Upper lobe of left lung (tissue), 6 donors: ENCODE measurements around the gene FBXO10. TPM values are rescaled to one million over a fixed set of nuclear protein-coding genes. Genes with fewer than 3 reads are reported as not detected.

Experiments
- ATAC-seq, 2 donors: fragments of 200-7000 bp; cut with Tn5 transposase; one replicate each; pipeline ENCODE4 v1.9.1; 2022; ENCODE audit warnings: mild to moderate bottlenecking in 2 of 2, moderate library complexity in 2 of 2; ENCODE audit not compliant: low FRiP score in 2 of 2
- DNase-seq, 2 donors: peaks; one replicate each; pipeline ENCODE4 v3.0.0-alpha.2; 2019 to 2020
- H3K27ac ChIP-seq, 4 donors: fragments of 200-600 bp; sonication (generic); one replicate each; pipeline ENCODE4 v1.5.1; 2016 to 2019
- H3K27me3 ChIP-seq, 4 donors: fragments of 200-600 bp; sonication (generic); one replicate each; pipeline ENCODE4 v1.5.1; 2017 to 2019
- H3K36me3 ChIP-seq, 4 donors: fragments of 200-600 bp; sonication (generic); one replicate each; pipeline ENCODE4 v1.5.1; 2016 to 2019
- H3K4me1 ChIP-seq, 4 donors: fragments of 200-600 bp; sonication (generic); one replicate each; pipeline ENCODE4 v1.5.1; 2018 to 2019
- H3K4me3 ChIP-seq, 4 donors: fragments of 200-600 bp; sonication (generic); one replicate each; pipeline ENCODE4 v1.5.1; 2017 to 2019; ENCODE audit warnings: mild to moderate bottlenecking in 2 of 4, moderate library complexity in 1 of 4
- H3K9me3 ChIP-seq, 4 donors: fragments of 200-600 bp; sonication (generic); one replicate each; pipeline ENCODE4 v1.5.1; 2018 to 2019
- EP300 ChIP-seq, 4 donors: sonication (generic); formaldehyde crosslinking; IDR thresholded peaks; one replicate each; pipeline ENCODE4 v1.5.1; 2017; ENCODE audit warnings: antibody characterized with exemption in 4 of 4, control low read depth in 2 of 4
- POLR2A ChIP-seq, 4 donors: fragments of 450-650 bp; IDR thresholded peaks; one replicate each; pipeline ENCODE4 v1.5.1; 2016 to 2017; ENCODE audit warnings: antibody characterized with exemption in 4 of 4, mild to moderate bottlenecking in 2 of 4
- POLR2AphosphoS5 ChIP-seq, 2 donors: sonication (generic); formaldehyde crosslinking; IDR thresholded peaks; one replicate each; pipeline ENCODE4 v1.5.1; 2017; ENCODE audit warnings: antibody characterized with exemption in 2 of 2
- WGBS, 2 donors: methylation state at CpG; one replicate each; pipeline ENCODE4 v1.1.5; 2017 to 2018; 5-methylcytosine and 5-hydroxymethylcytosine counted together
- total RNA-seq, 6 donors: library from RNA; depleted of rRNA in 4 of 6; stranded (reverse); fragments of >200 nt in 4 of 6; gene quantifications; one replicate each; pipeline versions ENCODE4 v1.1.0 to v1.2.1, GENCODE V29; 2016 to 2021
- TF ChIP-seq, protein P1 (sequence below), 6 experiments: fragments of 450-650 bp in 4 of 6; fragments of 200-600 bp in 2 of 6; sonication (generic) in 2 of 6; IDR thresholded peaks; one replicate each; pipeline ENCODE4 v1.5.1; 2016 to 2019; ENCODE audit warnings: antibody characterized with exemption in 6 of 6
- donor health status: DM: no; HTN: no; CAD: no; lungs with moderate emphysema.
- donor health status: DM: no; HTN: yes; CAD: no; lungs with severe emphysema.

Gene FBXO10
- total RNA-seq, 6 donors from 2014 or later, result 7.9 to 13.4 (median 8.7) TPM

DNA sequence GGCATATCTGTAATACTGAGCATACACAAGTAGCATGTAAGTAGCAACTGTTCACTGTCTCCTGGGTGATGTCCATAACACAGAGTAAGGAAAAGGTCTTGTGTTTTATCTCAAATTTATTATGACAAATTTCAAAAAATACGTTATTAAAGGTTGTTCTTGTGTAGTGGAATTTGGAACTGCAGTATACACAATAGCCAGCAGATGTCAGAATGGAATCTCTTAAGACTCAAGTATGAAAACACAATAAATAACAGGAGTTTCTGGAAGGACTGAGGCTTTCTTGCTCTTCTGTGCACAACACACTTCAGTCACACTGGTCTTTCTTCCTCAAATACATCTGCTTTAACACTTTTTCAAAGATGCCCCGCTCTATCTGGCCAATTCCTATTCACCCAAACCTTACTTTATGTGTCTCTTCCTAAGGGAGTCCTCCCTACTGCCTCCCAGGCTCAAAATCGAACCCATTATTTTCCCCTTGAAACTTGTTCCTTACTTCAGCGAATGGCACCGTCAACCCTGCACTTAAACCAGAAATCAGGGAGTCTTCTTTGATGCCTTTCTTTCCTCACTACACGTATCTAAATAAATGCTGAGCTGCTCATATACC is 6.5 kb upstream of the FBXO10 start:
- Histone ChIP-seq H3K4me1 (no peaks in the 10 kb centered on the region), H3K27me3 (no peaks in the 10 kb centered on the region), H3K36me3 (peaks cover 7 to 55% (median 23%) of the 10 kb centered on the region in 4 donors), H3K27ac (no peak overlapping the region), H3K9me3 (no peaks in the 10 kb centered on the region), H3K4me3 (no peak overlapping the region)
- peak in 1 of 2 donors; percentile 66 for ATAC-seq
- 74 to 84% methylated on average over 6 of the region's 6 CpGs for WGBS, 2 donors
- TF ChIP-seq, protein P1, sequence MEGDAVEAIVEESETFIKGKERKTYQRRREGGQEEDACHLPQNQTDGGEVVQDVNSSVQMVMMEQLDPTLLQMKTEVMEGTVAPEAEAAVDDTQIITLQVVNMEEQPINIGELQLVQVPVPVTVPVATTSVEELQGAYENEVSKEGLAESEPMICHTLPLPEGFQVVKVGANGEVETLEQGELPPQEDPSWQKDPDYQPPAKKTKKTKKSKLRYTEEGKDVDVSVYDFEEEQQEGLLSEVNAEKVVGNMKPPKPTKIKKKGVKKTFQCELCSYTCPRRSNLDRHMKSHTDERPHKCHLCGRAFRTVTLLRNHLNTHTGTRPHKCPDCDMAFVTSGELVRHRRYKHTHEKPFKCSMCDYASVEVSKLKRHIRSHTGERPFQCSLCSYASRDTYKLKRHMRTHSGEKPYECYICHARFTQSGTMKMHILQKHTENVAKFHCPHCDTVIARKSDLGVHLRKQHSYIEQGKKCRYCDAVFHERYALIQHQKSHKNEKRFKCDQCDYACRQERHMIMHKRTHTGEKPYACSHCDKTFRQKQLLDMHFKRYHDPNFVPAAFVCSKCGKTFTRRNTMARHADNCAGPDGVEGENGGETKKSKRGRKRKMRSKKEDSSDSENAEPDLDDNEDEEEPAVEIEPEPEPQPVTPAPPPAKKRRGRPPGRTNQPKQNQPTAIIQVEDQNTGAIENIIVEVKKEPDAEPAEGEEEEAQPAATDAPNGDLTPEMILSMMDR (IDR thresholded peaks at IDR 0.05), result peak; percentile 33 to 70 (median 56)
- TF ChIP-seq POLR2A (IDR thresholded peaks at IDR 0.05), result no peak
- DNase-seq, result no peak

DNA sequence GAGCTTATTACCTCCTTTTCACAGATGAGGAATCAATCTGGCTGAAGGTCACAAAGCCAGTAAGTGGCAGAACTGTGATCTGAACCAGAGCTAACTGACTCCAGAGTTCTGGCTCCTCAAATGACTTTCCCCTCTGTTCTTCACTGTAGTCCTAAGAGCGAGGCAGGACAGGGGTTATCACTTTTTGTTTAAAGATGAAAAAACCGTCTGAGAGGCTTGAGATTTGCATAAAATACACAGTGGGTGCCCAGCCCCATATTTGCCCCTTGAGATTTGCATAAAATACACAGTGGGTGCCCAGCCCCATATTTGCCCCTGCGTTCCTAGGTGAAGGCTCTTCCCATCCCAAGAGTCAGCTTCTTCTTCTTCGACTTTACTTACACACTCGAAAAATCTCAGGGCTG is 667 bp downstream of the FBXO10 start:
- DNase-seq (no peak), ATAC-seq (peak in 1 of 2 donors; percentile 29)
- no peaks in the 10 kb centered on the region for H3K27me3 ChIP-seq
- peak overlapping the region; percentile 74 to 90 (median 78) for H3K4me3 ChIP-seq
- H3K9me3 ChIP-seq, result no peaks in the 10 kb centered on the region
- H3K36me3 ChIP-seq, result no peaks in the 10 kb centered on the region
- TF ChIP-seq POLR2AphosphoS5 (IDR thresholded peaks at IDR 0.05) (no peak), EP300 (IDR thresholded peaks at IDR 0.05) (no peak), POLR2A (IDR thresholded peaks at IDR 0.05) (no peak)
- TF ChIP-seq, protein P1 (IDR thresholded peaks at IDR 0.05), result no peak
- H3K4me1 ChIP-seq, result peaks cover 2 to 26% (median 10%) of the 10 kb centered on the region in 4 donors
- H3K27ac ChIP-seq, result peak overlapping the region; percentile 61 to 86 (median 80)
- 7 to 9% methylated on average over 4 to 5 of the region's 5 CpGs for WGBS, 2 donors

DNA sequence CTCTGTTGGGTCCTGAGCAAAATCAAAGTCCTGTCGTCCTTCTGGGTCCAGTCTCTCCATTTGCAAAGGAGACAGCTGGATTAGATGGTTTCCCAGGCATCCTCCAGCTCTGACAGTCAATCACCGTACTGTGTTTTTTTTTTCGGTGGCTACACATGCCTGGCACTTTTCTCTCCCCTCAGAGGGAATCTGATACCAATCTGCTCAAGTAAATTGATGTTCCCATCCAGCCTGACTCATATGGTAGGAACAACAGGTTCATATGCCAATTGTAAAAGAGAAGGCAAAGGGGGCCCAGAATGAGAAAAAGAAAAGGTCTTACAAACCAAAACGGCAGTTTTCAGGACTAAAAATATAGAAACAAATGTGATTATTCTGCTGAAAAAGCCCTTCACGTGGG is 1.2 kb downstream of the FBXO10 start:
- TF ChIP-seq POLR2A (IDR thresholded peaks at IDR 0.05) (no peak), POLR2AphosphoS5 (IDR thresholded peaks at IDR 0.05) (no peak), EP300 (IDR thresholded peaks at IDR 0.05) (no peak)
- TF ChIP-seq, protein P1 (IDR thresholded peaks at IDR 0.05), result no peak
- H3K27ac ChIP-seq, result peak overlapping the region in 1 of 4 donors; percentile 86

DNA sequence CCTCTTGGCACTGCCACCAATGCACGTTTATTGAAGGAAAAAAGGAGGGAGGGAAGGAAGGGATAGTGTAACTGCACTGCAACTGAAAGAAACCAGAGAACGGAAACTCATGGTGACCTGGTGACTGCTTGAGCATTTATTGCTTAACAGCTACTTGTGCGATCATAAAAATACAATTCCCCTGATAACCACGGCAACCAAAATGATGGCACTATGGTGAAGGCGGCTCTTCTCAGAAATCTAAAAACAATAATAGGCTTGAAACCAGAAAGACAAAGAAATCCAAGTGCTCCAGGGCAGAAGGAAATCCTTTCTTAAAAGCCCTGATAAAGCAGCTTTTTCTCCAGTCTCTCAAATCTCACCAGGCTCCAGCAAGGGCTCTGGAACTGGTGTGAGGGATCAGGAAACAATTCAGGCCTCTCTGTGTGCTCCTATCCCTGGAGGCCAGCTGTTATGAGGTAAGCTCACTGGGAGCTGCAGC is 1.9 kb downstream of the FBXO10 start:
- Histone ChIP-seq H3K9me3 (no peaks in the 10 kb centered on the region), H3K27me3 (no peaks in the 10 kb centered on the region), H3K4me1 (peaks cover 2 to 26% (median 10%) of the 10 kb centered on the region in 4 donors), H3K27ac (no peak overlapping the region), H3K4me3 (no peak overlapping the region), H3K36me3 (no peaks in the 10 kb centered on the region)
- 53 to 75% methylated on average over 5 of the region's 5 CpGs for WGBS, 2 donors
- DNase-seq (no peak), ATAC-seq (no peak)
- TF ChIP-seq POLR2A (IDR thresholded peaks at IDR 0.05) (no peak), POLR2AphosphoS5 (IDR thresholded peaks at IDR 0.05) (no peak), EP300 (IDR thresholded peaks at IDR 0.05) (no peak)
- TF ChIP-seq, protein P1 (IDR thresholded peaks at IDR 0.05), result no peak

More for the DNA sequence above, 1.2 kb downstream of the FBXO10 start:
- Histone ChIP-seq H3K9me3 (no peaks in the 10 kb centered on the region), H3K4me3 (peak overlapping the region in 3 of 4 donors; percentile 78 to 90 (median 78)), H3K36me3 (no peaks in the 10 kb centered on the region), H3K4me1 (peaks cover 2 to 26% (median 10%) of the 10 kb centered on the region in 4 donors), H3K27me3 (no peaks in the 10 kb centered on the region)
- DNase-seq, result no peak
- whole genome bisulfite sequencing, 2 donors, result 73 to 77% methylated on average over 5 of the region's 5 CpGs
- ATAC-seq, result no peak

DNA sequence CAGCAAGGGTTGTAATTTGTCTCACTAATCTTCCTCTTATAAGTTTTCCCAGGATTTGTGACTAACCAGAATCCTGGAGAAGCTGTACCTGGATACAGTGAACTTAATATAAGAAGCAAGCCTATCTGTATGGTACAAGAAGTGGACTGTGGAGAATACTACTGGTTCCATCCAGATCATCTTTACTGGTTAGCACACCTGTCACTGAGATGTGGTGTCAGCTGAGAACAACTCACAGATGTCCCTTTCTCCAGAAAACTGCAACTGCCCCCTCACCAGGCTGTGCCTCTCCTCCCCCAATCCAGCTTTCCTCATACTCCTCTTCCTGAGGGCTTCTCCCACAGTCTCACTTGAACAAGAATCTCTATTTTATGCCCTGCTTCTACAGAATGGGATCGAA is 4.9 kb downstream of the FBXO10 start:
- 96 to 97% methylated on average over 1 of the region's 1 CpG for WGBS, 2 donors
- H3K4me1 ChIP-seq, result peaks cover 2 to 17% (median 10%) of the 10 kb centered on the region in 4 donors
- no peaks in the 10 kb centered on the region for H3K27me3 ChIP-seq
- no peaks in the 10 kb centered on the region for H3K36me3 ChIP-seq
- DNase-seq (no peak), ATAC-seq (no peak)
- no peak overlapping the region for H3K4me3 ChIP-seq
- H3K27ac ChIP-seq, result no peak overlapping the region
- H3K9me3 ChIP-seq, result no peaks in the 10 kb centered on the region
- no peak for TF ChIP-seq POLR2AphosphoS5 (IDR thresholded peaks at IDR 0.05)
- no peak for TF ChIP-seq POLR2A (IDR thresholded peaks at IDR 0.05)
- TF ChIP-seq EP300 (IDR thresholded peaks at IDR 0.05), result no peak
- TF ChIP-seq, protein P1 (IDR thresholded peaks at IDR 0.05), result no peak
